ENCODE data around the gene CFAP206.

Gene CFAP206

GRCh38 chr6:87430499-87430898, 22.7 kb downstream of the CFAP206 start:
- Histone ChIP-seq H3K9ac (ENCODE audit: low read length) (no peak overlapping the region), H3K4me3 (ENCODE audit: low read length) (no peak overlapping the region), H3K4me1 (ENCODE audit: low read length) (no peaks in the 10 kb centered on the region), H3K79me2 (ENCODE audit: low read length) (no peaks in the 10 kb centered on the region), H3K9me3 (ENCODE audit: insufficient read depth, low read length) (no peaks in the 10 kb centered on the region), H2AFZ (ENCODE audit: low read depth, low read length) (no peak overlapping the region), H3K36me3 (replicated peaks; ENCODE audit: low read depth, low read length) (no peaks in the 10 kb centered on the region), H3K4me2 (ENCODE audit: low read length) (no peak overlapping the region), H3K27ac (ENCODE audit: low read length) (no peak overlapping the region), H3K27me3 (ENCODE audit: low read depth, low read length) (0 out of 2 replicates have a peak, but pooled peaks cover 4% of the 10 kb centered on the region), H4K20me1 (ENCODE audit: insufficient read depth, low read length) (no peaks in the 10 kb centered on the region)
- TF ChIP-seq EZH2phosphoT487 (IDR thresholded peaks at IDR 0.05; ENCODE audit: low read depth) (no peak), CTCF (IDR thresholded peaks at IDR 0.05; ENCODE audit: low read depth, low read length) (no peak)

GRCh38 chr6:87431263-87431662, 23.5 kb downstream of the CFAP206 start:
- Histone ChIP-seq H3K4me3 (ENCODE audit: low read length) (no peak overlapping the region), H3K79me2 (ENCODE audit: low read length) (no peaks in the 10 kb centered on the region), H2AFZ (ENCODE audit: low read depth, low read length) (no peak overlapping the region), H3K4me2 (ENCODE audit: low read length) (no peak overlapping the region), H3K27me3 (ENCODE audit: low read depth, low read length) (no peaks in the 10 kb centered on the region), H3K9me3 (ENCODE audit: insufficient read depth, low read length) (no peaks in the 10 kb centered on the region), H3K36me3 (replicated peaks; ENCODE audit: low read depth, low read length) (no peaks in the 10 kb centered on the region), H3K27ac (ENCODE audit: low read length) (no peak overlapping the region), H4K20me1 (ENCODE audit: insufficient read depth, low read length) (no peaks in the 10 kb centered on the region), H3K4me1 (ENCODE audit: low read length) (no peaks in the 10 kb centered on the region), H3K9ac (ENCODE audit: low read length) (no peak overlapping the region)
- TF ChIP-seq EZH2phosphoT487 (IDR thresholded peaks at IDR 0.05; ENCODE audit: low read depth), result no peak
- TF ChIP-seq CTCF (IDR thresholded peaks at IDR 0.05; ENCODE audit: low read depth, low read length), result no peak

- no peak overlapping the region for H3K4me2 ChIP-seq (ENCODE audit: low read length)
- no peak overlapping the region for H3K27ac ChIP-seq (ENCODE audit: low read length)
- TF ChIP-seq CTCF (IDR thresholded peaks at IDR 0.05; ENCODE audit: low read depth, low read length), result no peak
- TF ChIP-seq EZH2phosphoT487 (IDR thresholded peaks at IDR 0.05; ENCODE audit: low read depth), result no peak
- no peak overlapping the region for H3K9ac ChIP-seq (ENCODE audit: low read length)
- H3K79me2 ChIP-seq (ENCODE audit: low read length), result no peaks in the 10 kb centered on the region
- no peak overlapping the region for H3K4me3 ChIP-seq (ENCODE audit: low read length)
- no peaks in the 10 kb centered on the region for H3K36me3 ChIP-seq (replicated peaks; ENCODE audit: low read depth, low read length)
- H3K27me3 ChIP-seq (ENCODE audit: low read depth, low read length), result no peaks in the 10 kb centered on the region
- H3K4me1 ChIP-seq (ENCODE audit: low read length), result no peaks in the 10 kb centered on the region
- H3K9me3 ChIP-seq (ENCODE audit: insufficient read depth, low read length), result no peaks in the 10 kb centered on the region
- H4K20me1 ChIP-seq (ENCODE audit: insufficient read depth, low read length), result no peaks in the 10 kb centered on the region
- no peak overlapping the region for H2AFZ ChIP-seq (ENCODE audit: low read depth, low read length)
These were observed 28.7 kb downstream of the CFAP206 start for GRCh38 chr6:87436435-87436834.

- no peaks in the 10 kb centered on the region for H4K20me1 ChIP-seq (ENCODE audit: insufficient read depth, low read length)
- H3K9me3 ChIP-seq (ENCODE audit: insufficient read depth, low read length), result no peaks in the 10 kb centered on the region
These were observed 33.9 kb downstream of the CFAP206 start for GRCh38 chr6:87441711-87442110.

More at GRCh38 chr6:87441711-87442110, 33.9 kb downstream of the CFAP206 start:
- Histone ChIP-seq H3K36me3 (replicated peaks; ENCODE audit: low read depth, low read length) (no peaks in the 10 kb centered on the region), H3K4me3 (ENCODE audit: low read length) (no peak overlapping the region), H3K9ac (ENCODE audit: low read length) (no peak overlapping the region), H2AFZ (ENCODE audit: low read depth, low read length) (no peak overlapping the region), H3K27me3 (ENCODE audit: low read depth, low read length) (no peaks in the 10 kb centered on the region), H3K79me2 (ENCODE audit: low read length) (no peaks in the 10 kb centered on the region), H3K4me1 (ENCODE audit: low read length) (no peaks in the 10 kb centered on the region), H3K4me2 (ENCODE audit: low read length) (no peak overlapping the region), H3K27ac (ENCODE audit: low read length) (no peak overlapping the region)
- TF ChIP-seq CTCF (IDR thresholded peaks at IDR 0.05; ENCODE audit: low read depth, low read length), result no peak
- TF ChIP-seq EZH2phosphoT487 (IDR thresholded peaks at IDR 0.05; ENCODE audit: low read depth), result no peak
